Mammary epithelial cell (primary cell): ENCODE data around the gene ZNF609.

Experiments used
- CTCF ChIP-seq, 2 donors: IDR thresholded peaks in 1 of 2; conservative IDR thresholded peaks in 1 of 2; 2 replicates each; pipeline ENCODE4 v1.5.1; 2011 to 2012; ENCODE audit warnings: inconsistent platforms in 2 of 2, low read length in 2 of 2, mild to moderate bottlenecking in 2 of 2, control low read depth in 1 of 2, low read depth in 1 of 2; ENCODE audit not compliant: insufficient read depth in 1 of 2; ENCODE audit errors: extremely low read depth in 1 of 2
- EZH2 ChIP-seq: IDR thresholded peaks from 2 replicates; pipeline ENCODE4 v1.6.1; 2012; ENCODE audit warnings: low read length, inconsistent platforms, borderline replicate concordance

GRCh38 chr15:64698823-64699222 lies 238.4 kb downstream of the ZNF609 start:
- no peak for TF ChIP-seq CTCF (conservative IDR thresholded peaks at IDR 0.05 in 1 of 2, IDR thresholded peaks at IDR 0.05 in 1 of 2; ENCODE audit: extremely low read depth in 1 of 2, insufficient read depth in 1 of 2, low read depth in 1 of 2, low read length in 2 of 2)
- no peak for TF ChIP-seq EZH2
